NCI-H446 (cell line): ENCODE measurements around the gene SYNPO.
A peak's percentile ranks its signal among the peaks of the same experiment; 100 is the strongest.

ENCODE experiments used
- DNase-seq, 2 experiments: peaks; one replicate each; lab custom pipeline; 2025; lab: John Stamatoyannopoulos, UW

SYNPO gene

DNA sequence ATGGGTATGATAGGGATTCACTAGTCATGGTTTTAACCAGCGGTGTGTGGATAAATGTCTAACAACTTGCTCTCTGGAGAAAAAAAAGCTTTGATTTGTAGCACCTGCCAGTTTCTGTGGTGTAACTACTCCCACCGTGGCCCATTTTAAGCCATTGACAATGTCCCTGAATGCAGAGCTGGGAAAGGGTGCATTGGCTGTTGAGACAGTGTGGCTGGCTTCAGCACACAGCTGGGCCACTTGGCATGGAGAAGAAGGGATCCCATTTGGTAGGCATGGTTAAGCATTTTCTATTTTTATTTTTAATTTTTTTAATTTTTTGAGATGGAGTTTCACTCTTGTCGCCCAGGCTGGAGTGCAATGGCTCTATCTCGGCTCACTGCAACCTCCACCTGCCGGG, 31.5 kb upstream of the SYNPO start:
- DNase-seq: no peak

DNA sequence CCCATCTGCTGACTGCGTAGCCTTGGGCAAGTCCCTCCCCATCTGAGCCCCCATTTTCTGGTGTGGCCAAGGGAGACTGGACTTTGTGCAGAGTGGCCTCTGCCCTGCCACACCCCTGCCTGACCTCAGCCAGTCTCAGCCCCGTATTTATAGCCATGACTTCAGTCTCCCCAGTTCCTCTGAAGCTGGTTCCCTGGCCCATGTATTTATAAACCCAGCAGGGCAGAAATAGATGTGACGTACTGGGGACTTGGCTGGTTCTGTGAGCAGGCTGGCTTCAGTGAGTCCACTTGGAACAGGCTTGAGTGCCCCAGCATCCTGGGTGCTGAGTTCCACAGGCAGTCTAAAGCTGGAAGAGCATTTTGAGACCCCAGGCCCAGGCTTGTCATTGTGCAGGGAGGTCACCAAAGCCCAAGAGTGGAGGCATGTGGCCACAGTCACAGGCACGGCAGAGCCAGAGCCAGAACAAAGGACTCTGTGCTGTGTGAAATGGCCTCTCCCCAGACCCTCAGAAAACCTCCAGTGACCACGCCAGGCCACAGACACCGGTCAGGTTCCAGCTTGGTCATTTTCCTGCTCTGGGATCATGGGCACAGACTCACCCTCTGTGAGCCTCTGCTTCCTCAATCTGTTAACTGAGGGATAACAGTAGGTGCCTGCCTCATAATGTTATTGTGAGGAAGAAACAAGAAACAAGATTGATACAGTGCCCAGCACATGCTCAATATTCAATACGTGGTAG, 30.4 kb upstream of the SYNPO start:
- DNase-seq: no peak

DNA sequence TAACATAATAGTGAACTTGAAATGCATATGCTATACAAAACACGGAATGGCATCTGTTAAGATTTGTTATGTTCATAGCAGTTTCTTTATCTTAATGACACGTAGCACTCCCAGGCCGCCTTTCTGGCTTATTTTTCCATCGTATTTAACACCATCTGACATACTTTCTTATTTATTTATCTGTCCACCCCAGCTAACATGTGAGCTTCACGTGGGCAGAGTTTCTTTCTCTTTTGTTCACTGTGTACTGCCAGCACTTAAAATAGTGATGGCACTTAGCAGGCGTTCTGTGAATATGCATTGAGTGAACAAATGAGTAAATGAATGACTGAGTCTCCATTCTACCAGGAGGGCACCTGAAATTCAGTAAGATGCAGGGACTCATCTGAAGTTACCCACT, 29.4 kb upstream of the SYNPO start:
- no peak for DNase-seq

DNA sequence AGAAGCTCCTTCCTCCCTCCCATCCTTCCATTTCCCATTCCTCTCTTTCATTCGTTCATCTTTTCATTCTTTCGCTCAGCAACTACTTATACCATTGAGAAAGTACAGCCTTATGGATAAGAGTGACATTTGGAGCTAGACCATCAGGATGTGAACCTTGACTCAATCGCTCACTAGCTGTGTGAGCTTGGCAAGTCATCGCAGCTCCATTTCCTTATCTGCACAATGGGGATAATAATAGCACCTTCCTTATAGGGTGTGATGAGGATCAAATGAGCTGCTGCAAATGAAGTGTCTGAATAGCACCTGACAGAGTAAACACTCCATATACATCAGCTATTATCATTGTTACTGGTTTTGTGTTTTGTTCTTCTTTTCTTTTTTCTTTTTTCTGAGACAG, 28.1 kb upstream of the SYNPO start:
- DNase-seq: no peak

DNA sequence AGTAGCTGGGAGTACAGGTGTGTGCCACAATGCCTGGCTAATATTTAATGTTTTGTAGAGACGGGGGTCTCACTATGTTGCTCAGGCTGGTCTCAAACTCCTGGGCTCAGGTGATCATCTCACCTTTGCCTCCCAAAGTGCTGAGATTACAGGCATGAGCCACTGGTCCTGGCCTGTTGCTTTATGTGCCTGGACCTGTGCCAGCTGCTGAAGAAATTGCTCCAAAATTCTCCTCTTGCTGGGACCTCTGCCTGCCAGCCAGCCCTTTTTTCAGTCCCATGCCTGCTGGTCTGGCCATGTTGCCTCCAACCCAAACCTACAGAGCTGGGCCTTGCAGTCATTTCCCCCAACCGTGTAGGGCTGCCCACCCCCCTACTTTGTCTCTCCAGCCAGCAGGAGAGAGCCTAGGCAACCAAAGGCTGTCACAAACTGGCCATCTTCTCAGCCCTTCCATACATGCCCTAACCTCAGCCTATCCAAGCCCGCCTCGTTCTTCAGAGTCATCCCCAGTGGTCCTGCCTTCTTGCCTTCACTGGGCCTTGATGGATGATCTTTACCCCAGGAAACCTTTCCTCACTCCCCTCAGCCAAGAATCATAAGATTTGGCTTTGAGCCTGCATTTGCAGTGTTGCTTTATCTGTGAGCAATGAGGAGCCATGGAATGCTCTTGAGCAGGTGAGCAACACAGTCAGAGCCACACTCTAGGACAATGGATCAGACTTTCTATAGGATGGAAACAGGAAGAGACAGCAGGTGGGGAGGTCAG, 27.4 kb upstream of the SYNPO start:
- DNase-seq: peak in 1 of 2 experiments; percentile 50

DNA sequence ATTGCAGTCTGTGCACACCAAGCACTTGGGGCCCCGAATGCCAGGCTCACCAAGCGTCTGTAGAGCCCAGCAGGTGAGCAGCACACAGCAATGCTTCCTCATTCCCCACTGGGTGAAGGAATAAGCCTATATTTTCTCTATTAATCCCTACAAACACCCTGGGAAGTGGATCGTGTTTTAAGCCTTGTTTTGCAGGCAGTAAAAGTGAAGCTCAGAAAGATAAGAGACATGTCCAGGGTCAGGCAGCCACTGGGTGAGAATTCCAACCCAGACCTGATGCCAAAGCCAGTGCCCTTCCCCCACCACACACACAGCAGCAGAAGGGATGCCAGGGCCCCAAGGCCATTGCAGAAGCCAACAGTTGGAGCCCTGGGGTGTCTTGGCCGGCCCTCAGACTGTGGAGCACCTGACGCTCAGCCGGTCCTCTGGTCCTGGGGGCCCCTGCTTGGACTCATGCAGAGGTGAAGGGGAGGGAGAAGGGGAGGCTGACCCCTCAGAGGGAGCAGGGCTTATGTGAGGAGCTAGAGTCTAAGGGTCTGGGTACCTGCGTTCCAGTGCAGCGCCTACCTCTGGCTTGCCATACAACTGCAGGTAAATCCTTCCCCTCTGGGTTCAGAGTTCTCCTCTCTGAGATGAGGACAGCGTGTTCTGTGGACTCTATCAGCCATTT, 26.3 kb upstream of the SYNPO start:
- DNase-seq: no peak

DNA sequence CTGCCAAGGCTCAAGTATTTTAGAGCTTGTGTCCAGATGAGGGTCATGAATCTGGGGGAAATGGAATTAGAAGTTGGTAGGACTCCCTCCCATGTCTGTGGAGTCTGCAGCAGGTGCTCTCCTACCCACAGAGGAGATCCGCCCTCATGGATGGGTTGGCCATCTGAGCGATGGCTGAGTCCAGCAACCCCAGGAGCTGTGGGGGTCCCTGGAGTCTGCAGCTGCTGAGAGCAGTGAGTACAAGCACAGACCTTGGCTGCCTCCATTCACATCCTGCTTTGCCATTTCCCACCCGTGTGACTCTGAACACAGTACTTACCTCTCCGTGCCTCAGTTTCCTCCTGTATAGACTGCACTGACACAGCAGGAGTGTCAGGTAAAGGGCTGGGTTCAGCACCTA, 25.8 kb upstream of the SYNPO start:
- no peak for DNase-seq

DNA sequence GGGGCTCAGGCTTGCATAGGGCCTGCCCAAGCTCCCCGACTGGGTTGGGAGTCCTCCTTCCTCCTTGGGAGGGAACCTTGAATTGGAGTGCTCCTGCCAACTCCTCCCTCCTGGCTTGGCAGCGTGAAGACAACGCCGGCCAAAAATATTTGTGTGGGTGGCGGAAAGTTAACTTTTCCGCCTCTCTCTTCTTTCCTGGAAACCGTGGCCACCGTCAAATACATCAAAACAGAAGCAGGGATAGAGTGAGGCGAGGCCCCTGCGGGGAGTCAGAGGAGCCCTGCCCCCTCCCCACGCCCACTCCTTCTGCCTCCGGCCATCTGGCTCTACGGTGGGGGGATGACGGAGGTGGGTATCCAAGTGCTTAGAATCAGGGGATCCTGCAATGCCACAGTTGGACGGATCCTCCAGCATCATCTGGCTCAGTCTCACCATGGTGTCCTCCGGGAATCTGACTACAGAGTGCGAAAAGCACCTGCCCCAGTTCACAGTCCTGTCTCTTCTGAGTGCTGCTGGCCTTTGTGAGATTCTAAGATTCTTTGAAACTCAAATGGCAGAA, 25.2 kb upstream of the SYNPO start:
- DNase-seq: peak; percentile 21 to 63

DNA sequence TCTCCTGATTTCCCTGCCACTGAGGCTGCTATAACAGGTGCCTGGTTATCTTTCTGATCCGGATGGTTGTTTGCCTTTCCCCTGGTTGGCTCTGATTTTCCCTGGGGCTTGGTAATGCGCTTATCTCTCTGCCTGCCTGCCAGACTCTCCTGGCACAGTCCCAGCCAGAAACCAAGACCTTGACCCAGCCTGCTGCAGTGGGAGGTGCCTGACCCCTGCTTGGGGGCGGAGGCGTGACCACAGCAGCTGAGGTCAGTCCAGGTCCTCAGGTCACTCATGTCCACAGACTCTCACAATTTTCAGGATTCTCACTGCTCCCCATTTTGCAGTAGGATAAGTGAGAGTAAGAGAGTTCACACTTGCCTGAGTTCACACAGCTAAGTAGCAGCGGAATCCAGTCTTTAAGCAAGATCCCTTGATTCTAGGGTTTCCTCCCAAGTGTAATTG, 24.4 kb upstream of the SYNPO start:
- DNase-seq: no peak

DNA sequence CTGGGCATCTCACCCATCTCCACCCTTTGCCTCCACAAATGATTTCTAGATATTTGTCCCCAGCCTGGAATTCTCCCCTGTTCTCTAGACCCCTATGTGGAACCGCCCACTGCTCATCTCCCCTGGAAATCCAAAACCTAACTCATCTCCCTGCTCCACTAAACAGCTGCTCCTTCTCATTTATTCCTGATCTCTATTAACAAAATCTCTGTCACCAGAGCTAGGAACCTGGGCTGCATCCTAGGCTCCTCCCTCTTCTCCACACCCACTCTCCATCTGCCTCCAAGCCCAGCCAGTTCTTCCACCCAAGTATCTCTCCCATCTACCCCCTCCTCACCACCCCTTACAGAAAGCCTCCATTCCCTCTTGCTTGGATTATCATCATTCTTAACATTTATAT, 24.0 kb upstream of the SYNPO start:
- DNase-seq: no peak

DNA sequence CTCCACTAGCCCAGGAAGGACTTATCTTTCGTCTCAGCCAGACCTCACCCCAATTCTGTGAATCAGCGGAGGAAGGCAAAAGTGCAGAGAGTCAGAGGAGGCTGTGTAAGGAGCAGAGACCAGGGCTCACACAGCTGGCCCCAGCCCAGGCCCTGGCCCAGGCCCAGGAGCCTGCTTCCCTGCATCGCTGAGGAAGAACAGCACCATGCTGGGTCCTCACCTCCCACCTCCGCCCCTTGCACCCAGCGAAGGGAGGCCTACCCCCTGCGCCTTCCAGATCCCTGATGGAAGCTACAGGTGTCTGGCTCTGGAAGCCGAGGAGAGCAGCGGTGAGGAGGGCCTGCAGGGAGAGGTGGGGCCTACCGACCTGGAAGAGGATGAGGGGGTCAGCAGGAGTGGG, 22.3 kb upstream of the SYNPO start:
- no peak for DNase-seq

DNA sequence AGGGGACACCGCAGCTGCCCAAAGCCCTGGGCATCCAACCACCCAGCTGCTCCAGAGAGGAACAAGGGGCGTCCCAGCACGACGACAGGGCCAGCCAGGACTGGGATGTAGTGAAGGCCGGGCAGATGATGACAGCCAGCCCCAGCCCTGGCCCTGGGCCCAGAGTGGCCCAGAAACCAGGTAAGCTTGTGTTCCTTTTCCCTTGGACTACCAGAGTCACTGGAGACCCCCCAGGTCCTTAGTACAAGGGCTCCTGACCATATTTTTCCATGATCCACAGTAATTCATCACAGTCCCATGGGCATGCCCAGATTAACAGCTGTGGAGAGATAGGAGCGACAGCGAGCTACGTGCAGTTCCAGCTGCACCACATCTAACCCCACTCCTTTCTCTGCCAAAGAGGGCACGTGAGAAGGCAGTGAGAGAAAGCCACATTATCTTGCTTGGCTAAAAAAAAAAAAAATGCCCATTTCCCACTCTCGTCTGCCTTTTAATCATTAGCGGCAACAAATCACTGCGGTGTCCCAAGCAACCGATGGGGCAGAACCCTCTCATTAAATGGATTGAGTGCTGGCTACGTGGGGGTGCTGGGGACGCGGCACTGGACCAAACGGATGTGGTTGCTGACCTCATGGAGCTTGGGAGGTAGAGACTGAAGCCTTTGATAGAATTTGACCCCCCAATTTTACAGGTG, 21.7 kb upstream of the SYNPO start:
- DNase-seq: no peak

DNA sequence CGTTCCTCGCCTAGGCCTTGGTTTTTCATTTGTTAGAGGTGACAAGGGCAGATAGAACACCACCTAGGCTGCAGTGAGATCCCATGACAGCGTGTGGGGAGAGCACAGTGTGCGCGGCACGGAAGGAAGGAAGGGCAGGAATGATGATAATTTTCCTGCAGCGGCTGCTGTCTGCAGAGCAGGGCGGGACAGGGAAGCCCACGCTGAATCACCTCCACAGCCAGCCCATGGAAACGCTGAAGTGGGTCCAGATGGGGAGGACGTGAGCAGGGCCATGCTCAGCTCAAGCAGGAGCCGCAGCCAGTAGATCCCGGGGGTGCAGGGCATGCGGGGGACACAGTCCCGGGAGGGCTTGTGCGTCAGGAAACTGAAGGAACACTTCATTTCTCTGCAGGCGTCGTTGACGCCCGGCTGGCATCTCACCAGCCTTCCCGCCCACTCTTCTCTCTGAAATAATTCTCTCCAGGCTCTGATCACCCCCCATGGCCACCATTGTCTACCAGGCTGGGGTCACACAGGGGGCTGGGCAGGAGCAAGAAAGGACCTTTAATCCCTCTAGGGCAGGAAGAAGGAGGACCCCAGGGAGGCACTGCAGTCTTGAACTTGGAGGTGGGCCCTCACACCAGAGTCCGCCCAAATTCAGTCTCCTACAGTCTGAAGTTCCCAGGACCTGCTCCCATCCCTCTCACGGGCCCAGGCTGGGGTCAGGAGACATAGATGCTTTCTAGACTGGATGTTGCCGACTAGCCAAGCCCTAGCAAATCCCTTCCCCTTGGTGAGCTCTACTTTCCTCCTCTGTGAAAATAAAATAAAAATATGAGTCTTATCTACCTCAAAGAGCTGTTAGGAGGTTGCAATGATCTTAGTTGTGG, 20.9 kb upstream of the SYNPO start:
- no peak for DNase-seq

DNA sequence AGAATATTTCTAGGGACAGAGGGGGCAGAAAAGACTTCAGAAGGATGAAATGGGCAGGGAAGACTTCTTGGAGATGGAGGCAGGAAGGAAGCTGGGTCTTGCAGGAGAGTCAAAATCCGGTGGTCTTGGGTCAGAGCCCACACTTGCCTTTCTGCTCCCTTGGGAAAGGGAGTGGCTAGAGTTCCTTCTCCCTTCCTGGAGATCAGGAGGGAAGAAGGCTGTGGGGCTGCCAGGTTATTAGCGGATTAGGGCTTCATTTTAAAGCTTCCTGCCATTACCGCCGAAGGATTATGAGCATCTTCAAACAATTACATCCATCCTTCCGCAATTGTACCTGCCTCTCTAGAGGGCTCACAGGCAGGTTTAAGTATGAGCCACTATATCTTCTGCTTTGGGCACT, 19.2 kb upstream of the SYNPO start:
- no peak for DNase-seq

DNA sequence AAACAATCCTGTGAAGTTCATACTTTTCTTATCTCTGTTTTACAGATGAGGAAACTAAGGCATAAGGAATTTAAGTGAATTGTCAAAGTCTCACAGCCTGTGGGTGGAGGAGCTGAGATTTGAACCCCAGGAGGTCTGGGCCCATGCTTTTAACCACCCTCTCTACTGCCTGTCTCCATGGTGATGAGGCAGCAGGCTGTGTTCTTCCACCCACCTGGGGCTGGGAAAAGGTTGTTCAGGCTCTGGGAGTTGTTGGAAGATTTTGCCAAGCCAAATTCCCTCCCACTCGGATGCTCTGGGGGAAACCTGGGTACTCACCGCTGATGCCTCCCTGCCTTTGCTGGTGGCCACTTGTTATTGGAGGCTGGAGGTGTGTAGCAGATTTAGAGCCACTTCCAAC, 18.3 kb upstream of the SYNPO start:
- no peak for DNase-seq

DNA sequence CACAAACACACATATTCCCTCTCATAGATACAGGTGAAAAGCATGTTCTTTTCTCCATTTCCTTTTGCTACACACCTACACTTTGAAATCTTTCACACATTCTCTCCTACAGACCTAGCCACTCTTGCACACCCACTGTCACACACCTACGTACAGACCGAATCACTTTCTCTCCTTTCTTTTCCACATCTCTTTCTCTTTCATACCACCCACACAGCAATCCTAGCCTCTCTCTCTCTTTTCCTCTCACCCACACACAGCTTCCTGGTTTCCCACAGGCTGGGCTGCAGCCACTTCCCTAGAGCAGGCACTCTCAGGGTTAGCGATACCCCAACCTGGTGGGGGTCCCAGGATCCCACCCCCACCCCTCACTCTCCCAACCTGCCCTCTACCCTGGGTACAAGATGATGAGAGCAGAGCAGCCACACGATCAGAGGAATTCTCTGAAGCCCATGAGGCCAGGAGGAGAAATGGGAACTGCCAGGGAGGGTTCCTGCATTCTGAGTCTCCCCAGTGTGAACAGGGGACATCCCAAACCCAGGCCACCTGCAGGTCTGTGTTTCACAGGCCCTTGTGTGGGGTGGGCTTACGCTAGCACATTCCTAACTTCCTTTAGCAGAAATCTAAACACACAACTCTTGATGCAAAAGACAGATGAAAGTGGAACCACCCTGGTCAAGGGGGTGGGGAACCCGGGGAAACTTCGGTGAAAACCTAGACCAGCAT, 17.1 kb upstream of the SYNPO start:
- no peak for DNase-seq

DNA sequence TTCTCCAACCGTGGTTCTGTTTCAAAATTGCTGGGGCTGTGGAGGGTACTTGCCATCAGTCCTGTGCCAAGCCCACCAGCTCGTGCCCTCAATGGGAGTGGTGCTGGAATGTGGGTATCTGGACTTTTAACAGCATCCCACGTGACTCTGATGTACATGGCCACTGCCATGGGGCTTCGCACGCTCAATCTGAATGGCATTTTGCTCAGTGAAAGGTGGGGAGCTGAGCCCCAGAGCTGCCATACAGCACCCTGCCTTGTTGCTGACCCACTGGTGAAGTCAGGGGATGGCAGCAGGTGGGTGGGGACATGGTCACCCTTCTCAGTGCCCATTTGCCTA, 16.6 kb upstream of the SYNPO start:
- no peak for DNase-seq

DNA sequence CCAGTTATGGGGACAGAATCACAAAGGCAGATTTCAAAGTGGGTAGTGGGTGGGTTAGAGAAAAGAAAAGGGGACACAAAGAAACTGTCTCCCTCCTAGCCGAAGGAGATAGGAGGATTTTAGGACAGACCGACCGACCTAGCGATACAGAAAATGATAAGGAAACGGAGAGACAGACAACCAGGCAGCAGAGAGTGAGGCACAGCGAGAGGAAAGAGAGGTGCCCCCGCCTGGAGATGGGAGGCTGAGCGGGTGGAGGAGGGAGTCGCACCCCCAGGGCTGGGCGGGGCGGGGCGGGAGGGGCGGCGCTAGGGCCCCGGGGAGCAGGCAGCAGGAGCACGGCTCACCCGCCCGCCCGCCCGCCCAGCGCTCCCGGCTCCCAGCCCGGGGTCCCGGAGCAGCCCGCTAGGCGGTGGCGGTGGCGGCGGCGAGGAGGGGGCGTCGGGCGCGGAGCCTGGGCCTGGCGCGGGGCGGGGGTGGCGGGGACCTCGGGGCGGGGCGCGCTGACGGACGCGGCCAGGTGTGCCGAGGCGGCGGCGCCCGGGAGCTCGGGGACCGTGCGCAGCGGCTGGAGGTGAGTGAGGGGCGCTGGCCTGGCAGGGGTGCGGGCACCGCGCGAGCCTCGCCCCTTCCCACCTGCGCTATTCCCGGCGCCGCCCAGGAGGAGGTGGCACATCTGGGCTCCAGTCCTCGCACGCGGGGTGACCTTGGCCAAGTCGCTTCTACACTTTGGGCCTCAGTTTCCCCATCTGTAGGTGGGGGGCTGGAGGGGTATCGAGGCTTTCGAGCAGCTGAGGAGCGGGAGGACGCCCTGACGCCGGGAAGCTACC, 15.9 kb upstream of the SYNPO start:
- peak in 1 of 2 experiments; percentile 19 for DNase-seq

DNA sequence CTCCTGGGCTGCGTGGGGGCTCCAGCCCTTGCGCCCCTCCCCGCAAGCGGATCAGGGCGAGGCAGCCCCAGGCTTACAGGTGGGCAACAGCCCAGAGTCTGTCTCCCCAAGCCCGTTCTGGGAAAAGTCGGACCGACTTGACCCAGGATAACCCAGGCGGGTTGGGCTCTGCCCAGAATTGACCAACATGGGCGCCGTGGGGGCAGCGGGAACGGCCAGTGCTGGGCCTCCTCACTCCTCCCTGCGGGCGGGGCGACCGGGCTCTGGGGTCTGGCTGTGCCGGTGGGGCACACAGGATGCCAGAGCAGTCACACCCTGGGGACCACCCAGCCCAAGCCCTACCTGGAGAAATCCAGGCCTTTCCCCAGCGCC, 15.3 kb upstream of the SYNPO start:
- DNase-seq: no peak
